Prostate gland (tissue), 2 donors: ENCODE data around the gene ARL16. TPM values are rescaled to one million over a fixed set of nuclear protein-coding genes. Genes with fewer than 3 reads are reported as not detected.
A peak's percentile ranks its signal among the peaks of the same experiment; 100 is the strongest.

ENCODE experiments used
- DNase-seq: peaks from one replicate; pipeline ENCODE4 v3.0.0-alpha.2; 2019; ENCODE audit warnings: low spot score
- H3K27ac ChIP-seq, 2 donors: fragments of 200-600 bp; sonication (generic); 2 replicates each; pipeline ENCODE4 v1.5.1; 2017 to 2019
- H3K27me3 ChIP-seq: fragments of 200-600 bp; sonication (generic); replicated peaks from 2 replicates; pipeline ENCODE4 v1.5.1; 2019; ENCODE audit not compliant: insufficient read depth
- H3K36me3 ChIP-seq, 2 donors: fragments of 200-600 bp; sonication (generic); 1 replicate in 1 of 2; 2 replicates in 1 of 2; pipeline versions ENCODE4 v1.5.1 to v1.8.1; 2017 to 2019
- H3K4me1 ChIP-seq: fragments of 200-600 bp; sonication (generic); replicated peaks from 2 replicates; pipeline ENCODE4 v1.5.1; 2019
- H3K4me3 ChIP-seq, 2 donors: fragments of 200-600 bp; sonication (generic); 2 replicates each; pipeline ENCODE4 v1.5.1; 2017 to 2019
- H3K9me3 ChIP-seq: fragments of 200-600 bp; sonication (generic); 2 replicates; pipeline ENCODE4 v1.5.1; 2017
- CTCF ChIP-seq, 4 experiments: fragments of 200-600 bp in 2 of 4; fragments of 450-650 bp in 2 of 4; sonication (generic) in 2 of 4; IDR thresholded peaks; 1 replicate in 3 of 4; 2 replicates in 1 of 4; pipeline ENCODE4 v1.5.1; 2016 to 2019; ENCODE audit warnings: antibody characterized with exemption in 4 of 4, mild to moderate bottlenecking in 2 of 4, moderate library complexity in 2 of 4
- POLR2A ChIP-seq: fragments of 450-650 bp; IDR thresholded peaks from one replicate; pipeline ENCODE4 v1.6.1; 2016; ENCODE audit warnings: antibody characterized with exemption, mild to moderate bottlenecking
- POLR2AphosphoS5 ChIP-seq: sonication (generic); formaldehyde crosslinking; IDR thresholded peaks from one replicate; pipeline ENCODE4 v1.6.1; 2017; ENCODE audit warnings: antibody characterized with exemption
- WGBS: methylation state at CpG from one replicate; pipeline ENCODE4 v1.1.5; 2018; 5-methylcytosine and 5-hydroxymethylcytosine counted together
- intact Hi-C: fragments of 100-400 bp; cut with DNase I; formaldehyde crosslinking; loops from one replicate; pipeline ENCODE4 v1.14.2; 2022
- total RNA-seq, 2 donors: library from RNA; depleted of rRNA; stranded (reverse); fragments of >200 nt; gene quantifications; one replicate each; pipeline ENCODE4 v1.1.0, GENCODE V29; 2016

Gene ARL16
- total RNA-seq, 2 donors from 2014 or later = 27.9 to 49.5 TPM

GRCh38 chr17:81712468-81713003, 28.9 kb upstream of the ARL16 start:
- H3K27ac ChIP-seq = peak overlapping the region; percentile 64 to 75
- intact Hi-C loops = no loop called here
- peaks cover 21% of the 10 kb centered on the region for H3K4me1 ChIP-seq
- 3% methylated on average over 31 of the region's 41 CpGs for WGBS
- no peaks in the 10 kb centered on the region for H3K36me3 ChIP-seq
- no peaks in the 10 kb centered on the region for H3K27me3 ChIP-seq
- DNase-seq = peak; percentile 27
- H3K4me3 ChIP-seq = peak overlapping the region; percentile 82 to 93
- H3K9me3 ChIP-seq = no peaks in the 10 kb centered on the region
- TF ChIP-seq POLR2A (no peak), CTCF (IDR thresholded peaks at IDR 0.05) (peak in 2 of 4 experiments; percentile 30 to 38), POLR2AphosphoS5 (no peak)

- no peaks in the 10 kb centered on the region for H3K27me3 ChIP-seq
- peaks cover 21% of the 10 kb centered on the region for H3K4me1 ChIP-seq
- peak within 1 kb of the TSS; percentile 64 to 75 for H3K27ac ChIP-seq
- H3K9me3 ChIP-seq = no peaks in the 10 kb centered on the region
- DNase-seq = peak; percentile 49
- peak within 1 kb of the TSS; percentile 82 to 93 for H3K4me3 ChIP-seq
- WGBS = under 1% methylated on average over 73 of the region's 89 CpGs
- no peaks in the 10 kb centered on the region for H3K36me3 ChIP-seq
- TF ChIP-seq POLR2A (peak; percentile 21), CTCF (IDR thresholded peaks at IDR 0.05) (peak in 3 of 4 experiments; percentile 7 to 62 (median 50)), POLR2AphosphoS5 (peak; percentile 51)
- intact Hi-C loops = no loop called here
Measured at GRCh38 chr17:81711814-81712467, 28.3 kb upstream of the ARL16 start, which contains the start of gene SLC25A10. Gene SLC25A10, plus strand, starts transcription at chr17:81712284. Its CDS starts 143 bp downstream, at chr17:81712427.

GRCh38 chr17:81710514-81711308, 27.1 kb upstream of the ARL16 start:
- intact Hi-C loops = no loop called here
- Histone ChIP-seq H3K4me1 (peaks cover 21% of the 10 kb centered on the region), H3K36me3 (peaks cover 0 to 4% of the 10 kb centered on the region in 2 donors), H3K27me3 (no peaks in the 10 kb centered on the region), H3K4me3 (no peak overlapping the region), H3K27ac (no peak overlapping the region), H3K9me3 (no peaks in the 10 kb centered on the region)
- DNase-seq = no peak
- WGBS = 9% methylated on average over 29 of the region's 29 CpGs
- no peak for TF ChIP-seq POLR2A
- TF ChIP-seq CTCF (IDR thresholded peaks at IDR 0.05) = no peak
- no peak for TF ChIP-seq POLR2AphosphoS5

GRCh38 chr17:81708739-81709185, 25.2 kb upstream of the ARL16 start:
- no peak overlapping the region for H3K27ac ChIP-seq
- intact Hi-C loops = no loop called here
- peaks cover 25% of the 10 kb centered on the region for H3K4me1 ChIP-seq
- no peak overlapping the region for H3K4me3 ChIP-seq
- H3K9me3 ChIP-seq = no peaks in the 10 kb centered on the region
- WGBS = 92% methylated on average over 17 of the region's 17 CpGs
- TF ChIP-seq CTCF (IDR thresholded peaks at IDR 0.05) = no peak
- no peak for TF ChIP-seq POLR2A
- no peak for TF ChIP-seq POLR2AphosphoS5
- peaks cover 0 to 4% of the 10 kb centered on the region in 2 donors for H3K36me3 ChIP-seq
- no peaks in the 10 kb centered on the region for H3K27me3 ChIP-seq
- no peak for DNase-seq
